GM12864 (cell line): ENCODE measurements around the gene PRCP.
"Not testable (repeated sequence)": the region's sequence is repeated elsewhere in the genome, so short reads cannot be mapped to it uniquely, and the experiment has no call there.

ENCODE experiments used
- DNase-seq: peaks from one replicate; pipeline ENCODE4 v3.0.0-alpha.2; 2011; ENCODE audit warnings: low read depth
- H3K4me3 ChIP-seq: 2 replicates; pipeline ENCODE4 v1.5.1; 2011; ENCODE audit warnings: mild to moderate bottlenecking, low read depth, low read length, control low read depth
- CTCF ChIP-seq: IDR thresholded peaks from 2 replicates; pipeline ENCODE4 v1.5.1; 2011; ENCODE audit warnings: low read depth, mild to moderate bottlenecking, moderate library complexity, low read length, control low read depth, inconsistent platforms; ENCODE audit errors: missing control alignments

The PRCP gene

GRCh38 chr11:82858556-82859091 is 41.6 kb downstream of the PRCP start:
- no peak for TF ChIP-seq CTCF
- DNase-seq: no peak
- H3K4me3 ChIP-seq: no peak overlapping the region

GRCh38 chr11:82858133-82858532 is 42.1 kb downstream of the PRCP start:
- no peak overlapping the region for H3K4me3 ChIP-seq
- DNase-seq: no peak
- no peak for TF ChIP-seq CTCF

DNA sequence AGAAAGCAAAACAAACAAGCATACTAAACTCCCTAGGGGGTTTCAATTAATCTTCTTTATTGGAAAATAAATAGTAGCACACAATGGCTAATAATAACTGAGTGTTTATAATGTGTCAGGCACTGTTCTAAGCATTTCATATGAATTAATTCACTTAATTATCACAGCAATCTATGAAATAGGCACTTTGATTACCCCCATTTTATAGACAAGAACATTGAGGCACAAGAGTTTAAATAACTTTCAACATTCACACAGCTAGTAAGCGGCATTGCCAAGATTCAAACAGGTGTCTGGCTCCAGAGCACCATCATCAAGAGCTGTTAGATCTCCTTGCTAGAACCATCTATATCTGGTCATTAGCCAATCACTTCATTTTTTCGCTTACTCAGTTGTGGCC is 43.1 kb downstream of the PRCP start:
- H3K4me3 ChIP-seq: no peak overlapping the region
- TF ChIP-seq CTCF: no peak
- DNase-seq: no peak

- DNase-seq: no peak
- TF ChIP-seq CTCF: no peak
- no peak overlapping the region for H3K4me3 ChIP-seq
Measured at GRCh38 chr11:82855616-82856015, 44.6 kb downstream of the PRCP start.

- not testable (repeated sequence) for DNase-seq, H3K4me3 ChIP-seq
Measured at GRCh38 chr11:82854916-82855315, 45.3 kb downstream of the PRCP start.

- no peak overlapping the region for H3K4me3 ChIP-seq
- DNase-seq: no peak
Measured at GRCh38 chr11:82854242-82854641, 46.0 kb downstream of the PRCP start.

GRCh38 chr11:82848829-82849228 is 51.4 kb downstream of the PRCP start:
- no peak overlapping the region for H3K4me3 ChIP-seq
- no peak for DNase-seq
- no peak for TF ChIP-seq CTCF

More at GRCh38 chr11:82854242-82854641, 46.0 kb downstream of the PRCP start:
- TF ChIP-seq CTCF: no peak
